GM18511 (cell line): ENCODE results near the gene EYS.

Experiments used
- ATAC-seq: cut with Tn5 transposase; IDR thresholded peaks from one replicate; pipeline ENCODE4 v1.9.1; 2021; ENCODE audit warnings: mild to moderate bottlenecking, moderate library complexity; ENCODE audit not compliant: unreplicated experiment

The EYS gene

GRCh38 chr6:64213697-64214096, 1493.3 kb downstream of the EYS start:
- no peak for ATAC-seq

DNA sequence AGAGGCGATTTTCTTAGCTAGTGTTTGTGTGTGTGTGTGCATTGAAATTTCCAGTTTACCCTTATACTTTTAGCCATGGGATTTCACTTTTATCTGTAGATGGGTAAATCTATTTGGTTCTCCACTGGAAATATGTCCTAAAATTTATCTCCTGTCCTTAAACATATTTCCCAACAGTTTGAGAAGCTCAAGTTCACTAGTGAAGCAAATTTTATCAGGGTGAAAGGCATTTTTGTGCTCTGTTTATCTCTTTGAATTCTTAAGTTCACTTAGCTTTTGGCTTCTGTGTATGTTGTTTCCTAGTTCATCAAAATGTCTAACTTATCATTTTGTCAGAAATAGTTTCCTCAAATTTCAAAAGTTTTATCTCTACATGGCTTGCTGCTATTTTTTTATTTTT, 1509.8 kb downstream of the EYS start:
- ATAC-seq = no peak

- no peak for ATAC-seq
These were observed 1520.4 kb downstream of the EYS start for GRCh38 chr6:64186592-64186991.

GRCh38 chr6:64185621-64186020, 1521.4 kb downstream of the EYS start:
- no peak for ATAC-seq

GRCh38 chr6:64175296-64175695, 1531.7 kb downstream of the EYS start:
- ATAC-seq = no peak

DNA sequence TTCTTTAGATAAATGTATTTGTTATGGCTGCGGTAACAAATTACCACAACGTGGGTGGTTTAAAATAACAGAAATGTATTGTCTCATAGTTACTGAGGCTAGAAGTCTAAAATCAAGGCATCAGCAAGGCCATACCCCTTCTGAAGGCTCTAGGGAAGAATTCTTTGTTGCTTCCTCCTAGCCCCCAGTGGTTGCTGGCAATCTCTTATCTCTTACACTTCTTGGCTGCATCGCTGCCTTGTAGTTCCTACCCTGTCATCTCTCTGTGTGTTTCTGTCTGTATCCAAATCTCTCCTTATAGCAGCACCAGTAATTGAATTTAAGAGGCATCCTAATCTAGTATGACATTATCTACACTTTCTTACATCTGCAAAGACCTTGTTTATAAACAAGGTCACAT, 1536.7 kb downstream of the EYS start:
- no peak for ATAC-seq

- no peak for ATAC-seq
These were observed 1546.5 kb downstream of the EYS start for GRCh38 chr6:64160486-64160885.

DNA sequence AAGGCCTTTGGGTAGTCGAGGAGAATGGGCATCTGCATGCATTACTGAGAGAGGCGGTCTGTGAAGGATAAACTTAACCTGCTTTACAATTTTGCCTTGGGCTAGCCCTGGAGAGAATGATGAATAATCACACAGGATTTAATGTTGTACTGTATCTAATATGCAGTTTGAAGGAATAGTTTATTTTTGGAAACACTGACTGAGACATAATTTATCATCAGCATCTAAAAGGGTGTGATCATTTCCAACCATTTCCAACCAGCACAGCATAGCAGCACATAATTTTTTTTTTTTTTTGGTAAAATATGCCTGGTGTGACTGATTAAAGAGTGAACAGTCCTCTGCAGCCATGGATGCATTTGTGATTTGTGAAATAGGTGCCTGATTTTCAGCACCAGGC, 1552.0 kb downstream of the EYS start:
- no peak for ATAC-seq

- ATAC-seq = no peak
These were observed 1560.2 kb downstream of the EYS start for GRCh38 chr6:64146876-64147275.

DNA sequence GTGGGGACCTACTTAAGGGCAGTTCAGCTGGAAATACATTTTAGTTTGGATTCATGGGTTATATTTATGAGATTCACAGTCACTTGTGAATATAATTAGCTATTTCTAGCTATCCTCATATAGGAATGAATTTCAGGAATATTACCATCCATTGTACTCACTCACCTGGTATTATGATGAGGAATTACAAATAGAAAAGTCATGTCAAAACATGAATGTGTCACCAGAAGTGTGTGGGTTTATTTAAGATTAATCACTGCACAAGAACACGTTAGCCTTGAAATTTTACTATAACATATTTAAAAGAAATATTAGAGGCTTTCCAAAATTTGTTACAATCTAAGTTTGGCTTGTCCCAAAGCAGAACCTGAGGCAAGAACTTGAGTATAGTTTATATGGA, 1560.9 kb downstream of the EYS start:
- no peak for ATAC-seq

GRCh38 chr6:64145658-64146057, 1561.4 kb downstream of the EYS start:
- no peak for ATAC-seq

DNA sequence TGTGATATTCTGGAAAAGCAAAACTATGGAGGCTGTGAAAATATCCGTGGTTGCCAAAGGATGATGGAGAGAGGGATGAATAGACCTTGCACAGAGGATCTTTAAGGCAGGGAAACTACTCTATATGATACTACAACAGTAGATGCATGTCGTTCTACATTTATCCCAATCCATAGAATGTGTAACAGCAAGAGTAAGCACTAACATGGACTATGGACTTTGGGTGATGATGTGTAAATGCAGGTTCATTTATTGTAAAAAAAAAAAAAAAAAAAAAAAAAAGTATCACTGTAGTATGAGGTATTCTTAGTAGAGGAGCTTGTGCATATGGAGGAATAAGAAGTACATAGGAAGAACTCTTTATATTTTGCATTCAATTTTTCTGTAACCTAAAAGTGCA, 1563.9 kb downstream of the EYS start:
- ATAC-seq = no peak

DNA sequence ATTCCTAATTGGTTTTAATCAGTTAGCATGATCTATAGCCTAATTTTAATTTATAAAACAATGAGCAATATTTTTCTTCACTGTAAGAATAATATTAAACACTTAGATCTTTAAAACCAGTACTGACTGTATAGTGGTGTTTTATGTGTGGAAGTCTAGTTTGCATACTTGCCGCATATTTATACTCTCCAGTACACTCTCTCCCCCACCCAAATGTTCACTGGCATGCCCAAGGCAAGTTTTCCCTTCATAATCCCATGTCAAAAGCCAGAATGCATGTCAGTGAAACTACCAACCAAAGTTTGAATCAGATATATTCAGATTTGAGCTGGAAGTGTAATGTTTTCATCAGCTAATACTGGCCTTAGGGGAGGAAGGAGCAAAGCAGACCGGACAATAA, 1565.3 kb downstream of the EYS start:
- ATAC-seq = no peak

- no peak for ATAC-seq
These were observed 1578.6 kb downstream of the EYS start for GRCh38 chr6:64128301-64129024.

DNA sequence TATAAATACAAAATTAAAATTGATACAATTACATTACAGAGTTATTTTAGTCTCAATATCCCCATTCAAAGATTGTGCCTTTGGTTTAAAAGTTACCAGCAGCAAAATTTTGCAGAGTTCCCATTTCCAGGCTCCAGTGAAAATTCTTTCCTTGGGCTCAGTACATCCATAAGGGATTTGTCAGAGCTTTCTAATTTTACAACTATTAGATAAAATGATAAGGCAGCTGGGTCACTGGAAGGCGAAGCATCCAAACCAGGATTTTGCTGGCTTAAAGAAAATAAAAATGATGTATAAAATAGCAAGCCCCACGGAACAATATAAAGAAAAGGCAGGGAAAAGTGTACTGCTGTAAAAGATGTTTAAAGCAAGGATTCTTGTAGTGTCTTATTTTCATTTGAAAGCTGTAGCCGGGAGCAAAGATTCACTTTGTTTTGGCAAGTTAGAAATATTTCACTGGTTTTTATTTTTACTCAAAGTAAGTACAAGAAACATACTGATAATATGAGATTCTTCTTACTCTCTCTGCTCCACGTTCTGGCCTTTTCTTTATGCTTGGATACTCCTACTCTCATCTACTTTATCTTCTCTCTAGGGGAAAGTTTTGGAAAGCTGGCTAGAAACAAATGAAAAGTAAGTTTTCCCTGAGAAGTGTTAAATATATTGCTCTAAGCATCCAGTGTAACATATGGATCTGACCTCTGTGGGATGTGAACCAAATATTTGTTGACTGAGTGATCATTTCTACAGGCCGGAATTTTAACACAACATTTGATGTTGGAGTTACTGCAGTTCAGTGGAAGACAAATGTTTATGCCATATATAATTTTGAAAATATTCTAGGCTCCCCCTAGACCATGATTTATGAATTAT, 1583.0 kb downstream of the EYS start:
- ATAC-seq = no peak

DNA sequence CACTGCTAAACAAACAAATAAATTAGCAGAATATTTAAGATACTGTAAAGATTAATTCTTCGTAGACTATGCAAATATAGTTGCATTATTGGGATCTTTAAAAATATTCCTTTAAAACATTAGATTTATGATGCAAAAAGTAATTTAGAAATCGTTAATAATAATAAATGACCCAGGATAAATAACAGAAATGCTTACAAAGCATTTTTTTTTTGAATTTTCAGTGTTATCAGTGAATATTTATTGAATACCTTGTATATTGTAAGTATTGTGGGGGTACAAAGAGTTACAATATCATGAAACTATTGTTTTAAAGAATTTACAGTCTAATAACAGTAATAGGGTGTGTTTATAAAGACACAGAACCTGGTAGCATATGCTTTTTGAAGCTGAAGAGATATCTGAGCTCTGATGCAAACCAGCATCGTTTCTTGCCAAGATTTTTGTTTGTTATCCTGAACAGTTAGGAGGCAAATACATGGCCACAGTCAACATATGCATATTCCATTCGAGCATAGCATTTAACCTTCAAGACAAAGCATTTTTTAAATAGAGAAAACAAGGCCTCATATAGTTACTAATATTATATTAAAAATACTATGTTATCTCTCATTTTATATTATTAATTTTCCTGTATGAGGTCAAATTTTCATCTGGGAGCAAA, 1584.2 kb downstream of the EYS start:
- ATAC-seq = no peak

- no peak for ATAC-seq
These were observed 1585.9 kb downstream of the EYS start for GRCh38 chr6:64121011-64121565.

DNA sequence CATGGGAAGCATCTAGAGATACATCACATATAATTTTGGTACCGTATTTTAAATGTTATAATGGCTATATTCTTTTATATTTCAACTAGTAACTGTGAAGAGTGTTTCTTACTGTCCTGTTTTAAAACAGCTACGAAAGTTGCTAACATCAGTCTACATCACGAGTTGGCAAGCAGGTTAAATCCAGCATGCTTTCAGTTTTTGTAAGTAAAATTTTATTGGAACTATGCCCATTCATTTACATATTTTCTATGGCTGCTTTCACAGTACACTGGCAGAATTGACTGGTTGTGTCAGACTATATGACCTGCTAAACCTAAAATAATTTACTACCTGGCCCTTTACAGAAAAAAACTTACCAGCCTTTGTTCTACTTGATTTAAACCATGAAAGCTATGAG, 1593.3 kb downstream of the EYS start:
- ATAC-seq = no peak

DNA sequence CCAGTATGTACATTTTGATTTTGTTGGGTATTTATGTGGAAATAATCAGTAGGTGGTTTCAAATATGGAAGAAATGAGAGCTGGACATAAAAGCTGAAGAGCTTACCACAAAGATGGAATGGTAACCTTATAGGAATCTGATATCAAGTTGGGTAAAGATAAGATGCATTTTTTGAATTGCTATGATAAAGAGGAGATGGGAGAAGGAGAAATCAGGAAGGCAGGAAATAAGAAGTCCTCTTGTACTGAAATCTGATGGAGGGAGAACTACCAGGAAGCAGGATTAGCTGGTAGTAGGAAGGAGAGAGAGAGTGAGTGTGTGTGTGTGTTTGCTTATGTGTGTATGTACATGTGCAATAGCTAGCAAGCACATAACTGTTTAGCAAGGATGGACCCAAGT, 1603.0 kb downstream of the EYS start:
- no peak for ATAC-seq

DNA sequence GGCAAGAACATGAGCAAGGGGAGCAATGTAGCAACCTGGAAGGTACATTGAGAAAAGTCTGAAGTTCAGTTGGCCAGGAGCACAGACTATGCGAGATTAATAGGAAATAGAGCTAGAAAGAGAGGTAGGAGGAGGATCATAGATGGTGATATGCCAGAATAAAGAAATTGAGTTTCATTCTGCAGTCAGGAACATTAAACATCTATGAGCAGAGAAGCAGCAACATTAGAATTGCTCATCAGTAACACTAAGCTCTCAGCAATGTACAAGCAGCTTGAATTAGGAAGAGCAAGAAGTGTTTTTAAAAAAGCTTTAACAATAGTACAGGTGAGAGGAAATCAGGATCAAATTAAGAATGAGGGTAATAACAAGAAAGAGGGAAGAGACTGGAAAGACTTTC, 1603.5 kb downstream of the EYS start:
- ATAC-seq = no peak

DNA sequence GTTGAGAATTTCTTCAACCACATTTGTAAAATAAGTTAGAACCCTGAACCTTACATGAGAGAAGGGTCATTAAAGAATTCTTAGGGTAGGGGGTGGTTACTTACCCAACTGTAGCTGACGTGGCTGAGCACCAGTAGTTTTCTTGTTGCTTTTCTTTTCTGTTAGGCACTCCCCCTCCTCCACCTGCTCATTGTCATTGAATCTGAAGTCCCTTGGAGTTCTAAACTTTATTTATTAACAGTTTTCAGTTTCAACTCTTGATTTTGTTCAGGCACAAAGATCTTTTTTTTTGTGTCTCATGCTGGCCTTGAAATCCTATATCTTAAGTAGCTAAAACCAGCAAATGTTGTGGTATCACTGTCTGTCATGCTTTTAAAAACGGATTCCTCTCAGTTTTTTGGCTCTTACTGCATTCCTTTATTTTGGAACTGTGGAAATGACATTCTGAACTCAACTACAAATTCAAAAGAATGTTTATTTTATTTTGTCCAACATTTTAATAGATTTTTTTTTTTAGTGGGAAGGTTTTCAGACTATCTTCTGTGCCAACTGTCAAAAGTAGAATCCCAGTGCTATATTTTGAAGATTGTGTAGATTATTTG, 1606.2 kb downstream of the EYS start:
- peak; percentile 68 for ATAC-seq
